Natural killer cell treated with Interleukin-12 subunit alpha and Interleukin-12 subunit beta and Interleukin-15 and Interleukin-18, amount 100 ng/mL, for 72 hours (primary cell): ENCODE measurements around the gene HOXA11. TPM values are rescaled to one million over a fixed set of nuclear protein-coding genes. Genes with fewer than 3 reads are reported as not detected.

Source experiments
- ATAC-seq, 2 donors: fragments of 150-1000 bp; cut with Tn5 transposase in 1 of 2; sonication (Bioruptor Pico), chemical (Tn5 transposase) in 1 of 2; 2 replicates each; pipeline ENCODE4 v1.10.0; 2021
- DNase-seq: peaks from one replicate; pipeline ENCODE4 v3.0.0; 2022; ENCODE audit warnings: low spot score
- H3K27ac Mint-ChIP-seq, 2 donors: 1 replicate in 1 of 2; 2 replicates in 1 of 2; pipeline ENCODE4 v1.8.0; 2022; ENCODE audit warnings: mixed read lengths in 2 of 2, mild to moderate bottlenecking in 1 of 2, moderate library complexity in 1 of 2
- H3K27me3 Mint-ChIP-seq, 2 donors: 1 replicate in 1 of 2; 2 replicates in 1 of 2; pipeline ENCODE4 v1.8.0; 2022; ENCODE audit warnings: mixed read lengths in 2 of 2
- H3K36me3 Mint-ChIP-seq: one replicate; pipeline ENCODE4 v1.8.0; 2022; ENCODE audit warnings: mixed read lengths
- H3K4me1 Mint-ChIP-seq, 2 donors: 1 replicate in 1 of 2; 2 replicates in 1 of 2; pipeline ENCODE4 v1.8.0; 2022; ENCODE audit warnings: low read depth in 2 of 2, mixed read lengths in 2 of 2, mild to moderate bottlenecking in 1 of 2
- H3K4me3 Mint-ChIP-seq: one replicate; pipeline ENCODE4 v1.8.0; 2022; ENCODE audit warnings: mixed read lengths
- H3K9me3 Mint-ChIP-seq: 2 replicates; pipeline ENCODE4 v1.8.0; 2022; ENCODE audit warnings: mixed read lengths
- total RNA-seq, 2 donors: library from RNA; stranded (reverse); gene quantifications; one replicate each; pipeline ENCODE4 v1.2.3, GENCODE V29; 2022

The HOXA11 gene
- total RNA-seq, 2 donors from 2014 or later = 0.20 to 0.76 TPM

GRCh38 chr7:27176524-27176845, 8.5 kb downstream of the HOXA11 start:
- Mint-ChIP-seq H3K4me3 (no peak overlapping the region), H3K27ac (no peak overlapping the region), H3K9me3 (no peaks in the 10 kb centered on the region), H3K27me3 (peaks cover 27 to 33% of the 10 kb centered on the region in 2 donors), H3K36me3 (peaks cover 5% of the 10 kb centered on the region), H3K4me1 (peaks cover 18 to 22% of the 10 kb centered on the region in 2 donors)
- no peak for ATAC-seq
- DNase-seq = no peak

GRCh38 chr7:27175626-27176523, 9.2 kb downstream of the HOXA11 start:
- no peak for ATAC-seq
- H3K36me3 Mint-ChIP-seq = peaks cover 5% of the 10 kb centered on the region
- H3K27ac Mint-ChIP-seq = no peak overlapping the region
- no peak for DNase-seq
- no peaks in the 10 kb centered on the region for H3K9me3 Mint-ChIP-seq
- peaks cover 24% of the 10 kb centered on the region in 2 donors for H3K4me1 Mint-ChIP-seq
- peaks cover 27 to 39% of the 10 kb centered on the region in 2 donors for H3K27me3 Mint-ChIP-seq
- H3K4me3 Mint-ChIP-seq = no peak overlapping the region

- Mint-ChIP-seq H3K9me3 (no peaks in the 10 kb centered on the region), H3K4me3 (peak overlapping the region; percentile 34), H3K4me1 (peaks cover 21 to 32% of the 10 kb centered on the region in 2 donors), H3K27ac (no peak overlapping the region), H3K36me3 (peaks cover 5% of the 10 kb centered on the region), H3K27me3 (peaks cover 30 to 47% of the 10 kb centered on the region in 2 donors)
- no peak for ATAC-seq
- no peak for DNase-seq
These were observed 10.0 kb downstream of the HOXA11 start for GRCh38 chr7:27174874-27175625.

GRCh38 chr7:27173956-27174873, 10.8 kb downstream of the HOXA11 start, which contains the start of gene HOXA10:
TSS of gene HOXA10 (minus strand) at chr7:27174320. CDS start at chr7:27174306, 14 bp downstream.
- ATAC-seq (no peak), DNase-seq (no peak)
- Mint-ChIP-seq H3K4me1 (peaks cover 15 to 26% of the 10 kb centered on the region in 2 donors), H3K36me3 (peaks cover 5% of the 10 kb centered on the region), H3K27ac (no peak within 1 kb of the TSS), H3K9me3 (no peaks in the 10 kb centered on the region), H3K27me3 (peaks cover 27 to 38% of the 10 kb centered on the region in 2 donors), H3K4me3 (peak within 1 kb of the TSS; percentile 63)

GRCh38 chr7:27173511-27173955, 11.5 kb downstream of the HOXA11 start:
- peak overlapping the region; percentile 63 for H3K4me3 Mint-ChIP-seq
- peaks cover 19 to 31% of the 10 kb centered on the region in 2 donors for H3K4me1 Mint-ChIP-seq
- ATAC-seq = peak; percentile 82 to 88
- DNase-seq = peak; percentile 72
- H3K9me3 Mint-ChIP-seq = no peaks in the 10 kb centered on the region
- H3K36me3 Mint-ChIP-seq = peaks cover 10% of the 10 kb centered on the region
- no peak overlapping the region for H3K27ac Mint-ChIP-seq
- peaks cover 31 to 43% of the 10 kb centered on the region in 2 donors for H3K27me3 Mint-ChIP-seq

GRCh38 chr7:27172823-27173510, 12.1 kb downstream of the HOXA11 start:
- peak overlapping the region; percentile 63 for H3K4me3 Mint-ChIP-seq
- ATAC-seq (peak in 1 of 2 donors; percentile 20), DNase-seq (no peak)
- H3K4me1 Mint-ChIP-seq = peaks cover 21 to 32% of the 10 kb centered on the region in 2 donors
- H3K27me3 Mint-ChIP-seq = peaks cover 32 to 40% of the 10 kb centered on the region in 2 donors
- H3K9me3 Mint-ChIP-seq = no peaks in the 10 kb centered on the region
- H3K27ac Mint-ChIP-seq = no peak overlapping the region
- H3K36me3 Mint-ChIP-seq = peaks cover 12% of the 10 kb centered on the region

- Mint-ChIP-seq H3K36me3 (peaks cover 12% of the 10 kb centered on the region), H3K4me3 (peak overlapping the region; percentile 84), H3K27me3 (peaks cover 39 to 42% of the 10 kb centered on the region in 2 donors), H3K4me1 (peaks cover 21 to 33% of the 10 kb centered on the region in 2 donors), H3K9me3 (no peaks in the 10 kb centered on the region), H3K27ac (peak overlapping the region; percentile 59 to 67)
- no peak for ATAC-seq
- DNase-seq = no peak
These were observed 12.7 kb downstream of the HOXA11 start for GRCh38 chr7:27172315-27172774.

- H3K4me1 Mint-ChIP-seq = peaks cover 24 to 38% of the 10 kb centered on the region in 2 donors
- H3K27me3 Mint-ChIP-seq = peaks cover 42 to 48% of the 10 kb centered on the region in 2 donors
- DNase-seq (no peak), ATAC-seq (no peak)
- no peaks in the 10 kb centered on the region for H3K9me3 Mint-ChIP-seq
- peak overlapping the region; percentile 59 to 67 for H3K27ac Mint-ChIP-seq
- H3K36me3 Mint-ChIP-seq = peaks cover 12% of the 10 kb centered on the region
- H3K4me3 Mint-ChIP-seq = peak overlapping the region; percentile 84
These were observed 13.3 kb downstream of the HOXA11 start for GRCh38 chr7:27171637-27172314.

- peaks cover 42 to 49% of the 10 kb centered on the region in 2 donors for H3K27me3 Mint-ChIP-seq
- ATAC-seq (no peak), DNase-seq (no peak)
- H3K36me3 Mint-ChIP-seq = peaks cover 12% of the 10 kb centered on the region
- peaks cover 24 to 38% of the 10 kb centered on the region in 2 donors for H3K4me1 Mint-ChIP-seq
- no peaks in the 10 kb centered on the region for H3K9me3 Mint-ChIP-seq
- H3K4me3 Mint-ChIP-seq = peak overlapping the region; percentile 84
- peak overlapping the region in 1 of 2 donors; percentile 67 for H3K27ac Mint-ChIP-seq
These were observed 13.8 kb downstream of the HOXA11 start for GRCh38 chr7:27171325-27171636.

- H3K27ac Mint-ChIP-seq = peak overlapping the region in 1 of 2 donors; percentile 67
- peak overlapping the region; percentile 84 for H3K4me3 Mint-ChIP-seq
- no peaks in the 10 kb centered on the region for H3K9me3 Mint-ChIP-seq
- H3K27me3 Mint-ChIP-seq = peaks cover 41 to 53% of the 10 kb centered on the region in 2 donors
- no peak for ATAC-seq
- peaks cover 27 to 40% of the 10 kb centered on the region in 2 donors for H3K4me1 Mint-ChIP-seq
- DNase-seq = no peak
- H3K36me3 Mint-ChIP-seq = peaks cover 12% of the 10 kb centered on the region
These were observed 14.4 kb downstream of the HOXA11 start for GRCh38 chr7:27170426-27171324.

GRCh38 chr7:27169658-27170425, 15.2 kb downstream of the HOXA11 start:
- Mint-ChIP-seq H3K27me3 (peaks cover 42 to 55% of the 10 kb centered on the region in 2 donors), H3K4me1 (peaks cover 28 to 42% of the 10 kb centered on the region in 2 donors), H3K27ac (no peak overlapping the region), H3K9me3 (no peaks in the 10 kb centered on the region), H3K4me3 (peak overlapping the region; percentile 90), H3K36me3 (peaks cover 12% of the 10 kb centered on the region)
- DNase-seq (peak; percentile 44), ATAC-seq (no peak)
